Stimulated activated CD4-positive, alpha-beta T cell treated with anti-CD3 and anti-CD28 coated beads, Interleukin-15, amount 100 ng/mL, for 1 hour (primary cell): Measurements from ENCODE around the gene FXYD1.
"Not testable (repeated sequence)": the region's sequence is repeated elsewhere in the genome, so short reads cannot be mapped to it uniquely, and the experiment has no call there.

Experiments used
- DNase-seq, 2 donors: peaks; one replicate each; pipeline ENCODE4 v3.0.0-alpha.2; 2020; ENCODE audit warnings: low read depth in 1 of 2, low spot score in 1 of 2

The FXYD1 gene

GRCh38 chr19:35124098-35125060 is 14.2 kb upstream of the FXYD1 start:
- peak; percentile 78 to 81 for DNase-seq

- DNase-seq, result no peak
Measured at GRCh38 chr19:35125270-35125717, 13.3 kb upstream of the FXYD1 start.

- no peak for DNase-seq
Measured at GRCh38 chr19:35125749-35126623, 12.6 kb upstream of the FXYD1 start.

- DNase-seq, result no peak
Measured at GRCh38 chr19:35126624-35126959, 12.0 kb upstream of the FXYD1 start.

- no peak for DNase-seq
Measured at GRCh38 chr19:35127871-35128270, 10.8 kb upstream of the FXYD1 start.

- DNase-seq, result no peak
Measured at GRCh38 chr19:35128398-35129057, 10.1 kb upstream of the FXYD1 start.

GRCh38 chr19:35129724-35130274 is 8.8 kb upstream of the FXYD1 start:
- DNase-seq, result not testable (repeated sequence)

GRCh38 chr19:35130761-35131720 is 7.6 kb upstream of the FXYD1 start:
- DNase-seq, result no peak

GRCh38 chr19:35132254-35132653 is 6.4 kb upstream of the FXYD1 start:
- DNase-seq, result no peak

- no peak for DNase-seq
Measured at GRCh38 chr19:35133826-35134225, 4.8 kb upstream of the FXYD1 start.

- DNase-seq, result no peak
Measured at GRCh38 chr19:35134601-35135242, 3.9 kb upstream of the FXYD1 start, which contains the start of gene LGI4. Gene LGI4, minus strand, starts transcription at chr19:35135059. Its CDS starts 379 bp downstream, at chr19:35134680.

- peak in 1 of 2 donors; percentile 54 for DNase-seq
Measured at GRCh38 chr19:35135389-35135909, 3.2 kb upstream of the FXYD1 start.

- no peak for DNase-seq
Measured at GRCh38 chr19:35136231-35136630, 2.4 kb upstream of the FXYD1 start.

GRCh38 chr19:35136977-35137702 is 1.5 kb upstream of the FXYD1 start:
- DNase-seq, result no peak

- DNase-seq, result no peak
Measured at GRCh38 chr19:35140207-35140961, 1.8 kb downstream of the FXYD1 start.

GRCh38 chr19:35140962-35141836 is 2.6 kb downstream of the FXYD1 start:
- DNase-seq, result peak; percentile 95 to 98
